ENCODE data around the gene CRYBG2.
A peak's percentile ranks its signal among the peaks of the same experiment; 100 is the strongest.

The CRYBG2 gene

GRCh38 chr1:26372039-26372438 is 18.1 kb upstream of the CRYBG2 start:
- no peak for DNase-seq (ENCODE audit: low spot score)

GRCh38 chr1:26370591-26371382 is 16.9 kb upstream of the CRYBG2 start:
- DNase-seq (ENCODE audit: low spot score) = no peak

DNA sequence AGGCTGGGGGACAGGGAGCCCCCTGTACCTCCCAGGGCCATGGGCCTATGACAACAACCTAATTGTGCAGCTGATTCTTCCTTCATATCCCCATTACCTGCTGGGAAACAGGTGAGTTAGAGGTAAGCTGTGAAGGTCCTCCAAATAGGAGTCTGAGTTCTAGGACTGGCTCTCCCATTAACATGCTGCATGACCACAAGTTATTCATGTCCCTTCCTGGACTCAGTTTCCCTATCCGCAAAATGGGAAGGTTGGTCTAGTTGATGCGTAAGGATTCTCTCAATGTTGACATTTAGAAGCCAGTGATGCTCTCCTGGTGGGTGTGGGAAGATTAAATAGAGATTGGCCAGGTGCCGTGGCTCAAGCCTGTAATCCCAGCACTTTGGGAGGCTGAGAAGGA is 14.6 kb upstream of the CRYBG2 start:
- no peak for DNase-seq (ENCODE audit: low spot score)

GRCh38 chr1:26368006-26368405 is 14.1 kb upstream of the CRYBG2 start:
- no peak for DNase-seq (ENCODE audit: low spot score)

DNA sequence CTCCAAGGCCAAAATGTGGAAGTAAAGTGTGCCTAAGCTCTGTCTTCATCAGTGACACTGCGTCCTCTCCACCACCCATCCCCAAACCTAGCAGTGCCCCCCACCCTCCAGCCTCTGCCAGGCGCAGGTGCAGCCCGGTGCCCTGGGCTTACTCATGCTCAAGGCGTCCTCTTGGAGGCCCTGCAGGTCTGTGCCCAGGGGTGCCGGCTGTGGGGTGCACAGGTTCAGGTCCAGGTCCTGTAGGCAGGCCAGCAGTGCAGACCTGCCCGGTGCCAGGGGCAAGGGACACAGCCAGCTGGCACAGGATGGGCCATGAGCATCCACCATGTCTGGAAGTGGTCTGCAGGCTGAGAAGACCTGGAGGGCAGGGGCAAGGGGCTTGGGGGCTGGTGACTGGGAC is 13.5 kb upstream of the CRYBG2 start:
- no peak for DNase-seq (ENCODE audit: low spot score)

GRCh38 chr1:26364956-26365355 is 11.0 kb upstream of the CRYBG2 start:
- no peak for DNase-seq (ENCODE audit: low spot score)

DNA sequence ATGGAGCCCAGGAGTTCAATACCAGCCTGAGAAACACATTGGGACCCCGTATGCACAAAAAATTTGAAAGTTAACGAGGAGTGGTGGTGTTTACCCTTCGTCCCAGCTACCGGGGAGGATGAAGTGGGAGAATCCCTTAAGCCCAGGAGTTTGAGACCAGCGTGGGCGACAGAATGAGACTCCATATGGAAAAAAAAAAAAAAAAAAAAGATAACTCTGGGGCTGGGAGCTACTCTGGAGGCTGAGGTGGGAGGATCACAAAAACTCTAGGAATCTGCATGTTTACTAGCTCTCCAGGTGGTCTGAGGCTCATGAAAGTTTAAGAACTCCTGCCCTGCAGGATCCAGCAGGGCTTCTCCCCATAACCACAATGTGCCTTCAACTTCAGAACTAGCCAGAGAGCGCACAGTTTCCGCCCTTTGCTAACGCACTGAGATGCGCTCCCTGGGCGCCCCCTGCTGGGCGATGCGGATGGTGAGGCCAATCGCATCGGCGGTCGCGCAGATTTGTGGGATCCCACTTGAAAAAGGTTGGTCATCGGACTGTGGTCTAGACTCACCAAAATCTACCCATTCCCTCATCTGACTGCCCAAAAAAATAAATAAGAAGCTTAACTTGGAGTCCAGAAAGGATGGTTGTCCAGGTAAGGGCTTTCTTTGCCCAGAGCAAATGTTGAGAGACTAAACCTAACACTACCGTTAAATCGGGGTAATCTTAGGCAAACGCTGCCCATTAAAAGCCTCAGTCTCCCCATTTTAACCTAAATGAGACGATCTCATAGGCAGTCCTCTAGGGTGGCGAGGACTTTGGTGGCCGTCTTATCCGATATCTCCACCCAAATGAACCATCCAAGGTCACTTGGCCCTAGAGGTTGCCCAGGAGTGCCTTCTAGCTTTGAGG is 9.9 kb upstream of the CRYBG2 start:
- peak; percentile 60 for DNase-seq (ENCODE audit: low spot score)

- no peak for DNase-seq (ENCODE audit: low spot score)
Measured at GRCh38 chr1:26362331-26362730, 8.4 kb upstream of the CRYBG2 start.

- no peak for DNase-seq (ENCODE audit: low spot score)
Measured at GRCh38 chr1:26361605-26362122, 7.7 kb upstream of the CRYBG2 start.

- DNase-seq (ENCODE audit: low spot score) = no peak
Measured at GRCh38 chr1:26360807-26361604, 7.1 kb upstream of the CRYBG2 start.

GRCh38 chr1:26359981-26360806 is 6.3 kb upstream of the CRYBG2 start:
- DNase-seq (ENCODE audit: low spot score) = no peak

GRCh38 chr1:26358411-26359384 is 4.8 kb upstream of the CRYBG2 start:
- DNase-seq (ENCODE audit: low spot score) = no peak

GRCh38 chr1:26357121-26357602 is 3.2 kb upstream of the CRYBG2 start:
- DNase-seq (ENCODE audit: low spot score) = no peak

GRCh38 chr1:26356106-26356505 is 2.2 kb upstream of the CRYBG2 start:
- DNase-seq (ENCODE audit: low spot score) = no peak

GRCh38 chr1:26354972-26355371 is 1.0 kb upstream of the CRYBG2 start:
- DNase-seq (ENCODE audit: low spot score) = no peak

- no peak for DNase-seq (ENCODE audit: low spot score)
Measured at GRCh38 chr1:26353210-26353859, 595 bp downstream of the CRYBG2 start.

GRCh38 chr1:26352338-26352679 is 1.6 kb downstream of the CRYBG2 start:
- DNase-seq (ENCODE audit: low spot score) = no peak

DNA sequence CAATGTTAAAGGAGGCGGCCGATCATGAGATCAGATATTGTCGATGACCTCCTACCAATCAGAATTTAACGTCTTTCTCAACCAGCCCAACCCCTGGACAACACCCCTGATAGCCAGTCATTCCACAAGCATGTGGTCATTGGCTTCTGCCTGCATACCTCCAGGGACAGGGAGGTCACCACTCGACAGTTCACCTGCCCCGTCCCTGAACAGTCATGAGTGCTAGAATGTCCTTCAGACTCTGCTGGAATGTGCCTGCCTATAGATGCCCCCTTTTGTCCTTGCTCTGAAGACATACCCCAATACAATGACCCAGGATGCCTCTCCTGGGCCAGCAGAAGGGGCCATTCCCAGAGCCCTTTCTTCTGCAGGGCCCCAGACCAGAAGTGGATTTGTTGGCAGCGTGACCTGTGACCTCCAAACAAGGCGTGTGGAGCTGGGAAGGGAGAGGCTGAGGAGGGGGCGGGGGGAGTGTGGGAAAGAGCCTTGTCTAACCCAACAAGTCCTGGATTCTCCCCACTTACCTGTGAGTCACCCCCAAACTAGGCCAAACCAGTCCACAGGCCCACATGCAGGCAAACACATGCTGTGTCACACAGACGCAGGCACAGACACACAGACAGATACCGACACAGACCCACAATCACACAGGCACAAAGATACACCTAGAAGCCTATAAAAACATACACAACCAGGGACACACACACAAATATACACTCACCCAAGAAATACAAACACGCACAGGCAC is 2.2 kb downstream of the CRYBG2 start:
- no peak for DNase-seq (ENCODE audit: low spot score)

Measured in COLO829 (cell line).